Hematopoietic multipotent progenitor cell treated with erythropoietin and hydrocortisone succinate and interleukin-3 and kit ligand, for 17 days (in vitro differentiated cells): ENCODE results near the gene DTNBP1.
"Not testable (repeated sequence)": the region's sequence is repeated elsewhere in the genome, so short reads cannot be mapped to it uniquely, and the experiment has no call there.

Experiments used
- DNase-seq: peaks from one replicate; pipeline ENCODE4 v3.0.0-alpha.2; 2015; ENCODE audit warnings: low spot score

Gene DTNBP1

GRCh38 chr6:15556711-15557110, 106.1 kb downstream of the DTNBP1 start:
- no peak for DNase-seq

- DNase-seq, result no peak
These were observed 107.5 kb downstream of the DTNBP1 start for GRCh38 chr6:15555101-15556038.

- no peak for DNase-seq
These were observed 108.1 kb downstream of the DTNBP1 start for GRCh38 chr6:15554728-15555100.

- DNase-seq, result no peak
These were observed 109.0 kb downstream of the DTNBP1 start for GRCh38 chr6:15553736-15554294.

- no peak for DNase-seq
These were observed 109.8 kb downstream of the DTNBP1 start for GRCh38 chr6:15553031-15553430.

GRCh38 chr6:15551798-15552197, 111.0 kb downstream of the DTNBP1 start:
- DNase-seq, result no peak

- DNase-seq, result no peak
These were observed 111.6 kb downstream of the DTNBP1 start for GRCh38 chr6:15551262-15551661.

GRCh38 chr6:15550546-15551123, 112.2 kb downstream of the DTNBP1 start:
- DNase-seq, result no peak

- DNase-seq, result no peak
These were observed 113.5 kb downstream of the DTNBP1 start for GRCh38 chr6:15549371-15549770.

GRCh38 chr6:15547400-15547799, 115.4 kb downstream of the DTNBP1 start:
- DNase-seq, result no peak

GRCh38 chr6:15546591-15546990, 116.2 kb downstream of the DTNBP1 start:
- DNase-seq, result no peak

GRCh38 chr6:15544321-15544900, 118.4 kb downstream of the DTNBP1 start:
- DNase-seq, result no peak

- not testable (repeated sequence) for DNase-seq
These were observed 119.4 kb downstream of the DTNBP1 start for GRCh38 chr6:15543332-15543917.

- DNase-seq, result no peak
These were observed 123.0 kb downstream of the DTNBP1 start for GRCh38 chr6:15539722-15540270.

- no peak for DNase-seq
These were observed 123.9 kb downstream of the DTNBP1 start for GRCh38 chr6:15538766-15539495.

GRCh38 chr6:15538106-15538505, 124.7 kb downstream of the DTNBP1 start:
- DNase-seq, result no peak

GRCh38 chr6:15536198-15536955, 126.5 kb downstream of the DTNBP1 start:
- DNase-seq, result no peak

GRCh38 chr6:15535495-15536197, 127.2 kb downstream of the DTNBP1 start:
- DNase-seq, result no peak

GRCh38 chr6:15534974-15535373, 127.9 kb downstream of the DTNBP1 start:
- no peak for DNase-seq
